NB4 (cell line): ENCODE measurements around the gene FAM53B.

Experiments used
- DNase-seq: peaks from one replicate; pipeline ENCODE4 v3.0.0; 2010; ENCODE audit warnings: low read depth
- H3K4me3 ChIP-seq: one replicate; pipeline ENCODE4 v1.5.1; 2011; ENCODE audit warnings: mild to moderate bottlenecking, low read depth, low read length, moderate library complexity
- CTCF ChIP-seq: IDR thresholded peaks from one replicate; pipeline ENCODE4 v1.5.1; 2012; ENCODE audit warnings: low read depth, low read length
- MAX ChIP-seq: IDR thresholded peaks from 2 replicates; pipeline ENCODE4 v1.6.1; 2011; ENCODE audit warnings: low read depth, low read length
- MYC ChIP-seq: IDR thresholded peaks from 2 replicates; pipeline ENCODE4 v1.6.1; 2011; ENCODE audit warnings: low read depth, low read length
- POLR2A ChIP-seq: IDR thresholded peaks from 2 replicates; pipeline ENCODE4 v1.6.1; 2011; ENCODE audit warnings: mild to moderate bottlenecking; ENCODE audit not compliant: insufficient read length; ENCODE audit errors: extremely low read depth

The FAM53B gene

GRCh38 chr10:124639206-124639605, 105.0 kb downstream of the FAM53B start:
- no peak for DNase-seq
- H3K4me3 ChIP-seq, result no peak overlapping the region
- TF ChIP-seq MYC (no peak), MAX (no peak), CTCF (no peak), POLR2A (no peak)

GRCh38 chr10:124637746-124638145, 106.4 kb downstream of the FAM53B start:
- H3K4me3 ChIP-seq, result no peak overlapping the region
- no peak for DNase-seq
- no peak for TF ChIP-seq POLR2A
- no peak for TF ChIP-seq MYC
- TF ChIP-seq CTCF, result no peak
- no peak for TF ChIP-seq MAX

GRCh38 chr10:124637091-124637700, 107.0 kb downstream of the FAM53B start:
- no peak overlapping the region for H3K4me3 ChIP-seq
- TF ChIP-seq POLR2A (no peak), CTCF (no peak)
- no peak for DNase-seq

- TF ChIP-seq MAX, result no peak
- no peak for TF ChIP-seq POLR2A
- TF ChIP-seq MYC, result no peak
- no peak for TF ChIP-seq CTCF
- H3K4me3 ChIP-seq, result no peak overlapping the region
- no peak for DNase-seq
These were observed 107.7 kb downstream of the FAM53B start for GRCh38 chr10:124636271-124636995.

- no peak for DNase-seq
- H3K4me3 ChIP-seq, result no peak overlapping the region
- no peak for TF ChIP-seq MYC
- no peak for TF ChIP-seq MAX
- TF ChIP-seq POLR2A, result no peak
- TF ChIP-seq CTCF, result no peak
These were observed 111.6 kb downstream of the FAM53B start for GRCh38 chr10:124632566-124632965.
